ENCODE measurements around the gene PIGT.

GRCh38 chr20:45419188-45420091, 3.5 kb downstream of the PIGT start:
- TF ChIP-seq, protein P1, sequence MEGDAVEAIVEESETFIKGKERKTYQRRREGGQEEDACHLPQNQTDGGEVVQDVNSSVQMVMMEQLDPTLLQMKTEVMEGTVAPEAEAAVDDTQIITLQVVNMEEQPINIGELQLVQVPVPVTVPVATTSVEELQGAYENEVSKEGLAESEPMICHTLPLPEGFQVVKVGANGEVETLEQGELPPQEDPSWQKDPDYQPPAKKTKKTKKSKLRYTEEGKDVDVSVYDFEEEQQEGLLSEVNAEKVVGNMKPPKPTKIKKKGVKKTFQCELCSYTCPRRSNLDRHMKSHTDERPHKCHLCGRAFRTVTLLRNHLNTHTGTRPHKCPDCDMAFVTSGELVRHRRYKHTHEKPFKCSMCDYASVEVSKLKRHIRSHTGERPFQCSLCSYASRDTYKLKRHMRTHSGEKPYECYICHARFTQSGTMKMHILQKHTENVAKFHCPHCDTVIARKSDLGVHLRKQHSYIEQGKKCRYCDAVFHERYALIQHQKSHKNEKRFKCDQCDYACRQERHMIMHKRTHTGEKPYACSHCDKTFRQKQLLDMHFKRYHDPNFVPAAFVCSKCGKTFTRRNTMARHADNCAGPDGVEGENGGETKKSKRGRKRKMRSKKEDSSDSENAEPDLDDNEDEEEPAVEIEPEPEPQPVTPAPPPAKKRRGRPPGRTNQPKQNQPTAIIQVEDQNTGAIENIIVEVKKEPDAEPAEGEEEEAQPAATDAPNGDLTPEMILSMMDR (IDR thresholded peaks at IDR 0.05) = no peak
- no peak for TF ChIP-seq EP300 (IDR thresholded peaks at IDR 0.05)
- peak in 1 of 2 donors; percentile 44 for TF ChIP-seq POLR2AphosphoS5 (IDR thresholded peaks at IDR 0.05)
- TF ChIP-seq POLR2A (IDR thresholded peaks at IDR 0.05) = peak in 1 of 4 donors; percentile 19
